ENCODE measurements around the gene TMEM50B. TPM values are rescaled to one million over a fixed set of nuclear protein-coding genes. Genes with fewer than 3 reads are reported as not detected.

Gene TMEM50B
- total RNA-seq, 1 donor from 2014 or later: 32.0 TPM

GRCh38 chr21:33443194-33443593 is 36.6 kb downstream of the TMEM50B start:
- H3K36me3 ChIP-seq (ENCODE audit: control insufficient read depth, insufficient read depth, low read length): no peaks in the 10 kb centered on the region
- TF ChIP-seq, protein P1, sequence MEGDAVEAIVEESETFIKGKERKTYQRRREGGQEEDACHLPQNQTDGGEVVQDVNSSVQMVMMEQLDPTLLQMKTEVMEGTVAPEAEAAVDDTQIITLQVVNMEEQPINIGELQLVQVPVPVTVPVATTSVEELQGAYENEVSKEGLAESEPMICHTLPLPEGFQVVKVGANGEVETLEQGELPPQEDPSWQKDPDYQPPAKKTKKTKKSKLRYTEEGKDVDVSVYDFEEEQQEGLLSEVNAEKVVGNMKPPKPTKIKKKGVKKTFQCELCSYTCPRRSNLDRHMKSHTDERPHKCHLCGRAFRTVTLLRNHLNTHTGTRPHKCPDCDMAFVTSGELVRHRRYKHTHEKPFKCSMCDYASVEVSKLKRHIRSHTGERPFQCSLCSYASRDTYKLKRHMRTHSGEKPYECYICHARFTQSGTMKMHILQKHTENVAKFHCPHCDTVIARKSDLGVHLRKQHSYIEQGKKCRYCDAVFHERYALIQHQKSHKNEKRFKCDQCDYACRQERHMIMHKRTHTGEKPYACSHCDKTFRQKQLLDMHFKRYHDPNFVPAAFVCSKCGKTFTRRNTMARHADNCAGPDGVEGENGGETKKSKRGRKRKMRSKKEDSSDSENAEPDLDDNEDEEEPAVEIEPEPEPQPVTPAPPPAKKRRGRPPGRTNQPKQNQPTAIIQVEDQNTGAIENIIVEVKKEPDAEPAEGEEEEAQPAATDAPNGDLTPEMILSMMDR (IDR thresholded peaks at IDR 0.05; ENCODE audit: insufficient read depth, low read length, poor library complexity, severe bottlenecking): no peak
- no peak for DNase-seq (ENCODE audit: low read depth)
- H3K4me3 ChIP-seq (ENCODE audit: low read depth, low read length): no peak overlapping the region
- H3K27me3 ChIP-seq (ENCODE audit: control insufficient read depth, insufficient read depth, low read length): no peaks in the 10 kb centered on the region

GRCh38 chr21:33441489-33442477 is 38.0 kb downstream of the TMEM50B start:
- H3K27me3 ChIP-seq (ENCODE audit: control insufficient read depth, insufficient read depth, low read length): no peaks in the 10 kb centered on the region
- DNase-seq (ENCODE audit: low read depth): peak; percentile 93
- TF ChIP-seq, protein P1 (IDR thresholded peaks at IDR 0.05; ENCODE audit: insufficient read depth, low read length, poor library complexity, severe bottlenecking): no peak
- no peaks in the 10 kb centered on the region for H3K36me3 ChIP-seq (ENCODE audit: control insufficient read depth, insufficient read depth, low read length)
- H3K4me3 ChIP-seq (ENCODE audit: low read depth, low read length): no peak overlapping the region

- no peak for DNase-seq (ENCODE audit: low read depth)
- H3K36me3 ChIP-seq (ENCODE audit: control insufficient read depth, insufficient read depth, low read length): peaks cover 6% of the 10 kb centered on the region
- TF ChIP-seq, protein P1 (IDR thresholded peaks at IDR 0.05; ENCODE audit: insufficient read depth, low read length, poor library complexity, severe bottlenecking): no peak
Measured at GRCh38 chr21:33437140-33437539, 42.6 kb downstream of the TMEM50B start.

GRCh38 chr21:33434770-33435360 is 44.9 kb downstream of the TMEM50B start:
- DNase-seq (ENCODE audit: low read depth): peak; percentile 82
- no peaks in the 10 kb centered on the region for H3K27me3 ChIP-seq (ENCODE audit: control insufficient read depth, insufficient read depth, low read length)
- H3K36me3 ChIP-seq (ENCODE audit: control insufficient read depth, insufficient read depth, low read length): peaks cover 6% of the 10 kb centered on the region
- TF ChIP-seq, protein P1 (IDR thresholded peaks at IDR 0.05; ENCODE audit: insufficient read depth, low read length, poor library complexity, severe bottlenecking): no peak
- H3K4me3 ChIP-seq (ENCODE audit: low read depth, low read length): no peak overlapping the region

More at GRCh38 chr21:33437140-33437539, 42.6 kb downstream of the TMEM50B start:
- Histone ChIP-seq H3K4me3 (ENCODE audit: low read depth, low read length) (no peak overlapping the region), H3K27me3 (ENCODE audit: control insufficient read depth, insufficient read depth, low read length) (no peaks in the 10 kb centered on the region)

- H3K4me3 ChIP-seq (ENCODE audit: low read depth, low read length): no peak overlapping the region
- TF ChIP-seq, protein P1 (IDR thresholded peaks at IDR 0.05; ENCODE audit: insufficient read depth, low read length, poor library complexity, severe bottlenecking): no peak
- DNase-seq (ENCODE audit: low read depth): no peak
- peaks cover 6% of the 10 kb centered on the region for H3K36me3 ChIP-seq (ENCODE audit: control insufficient read depth, insufficient read depth, low read length)
- no peaks in the 10 kb centered on the region for H3K27me3 ChIP-seq (ENCODE audit: control insufficient read depth, insufficient read depth, low read length)
Measured at GRCh38 chr21:33433425-33434114, 46.2 kb downstream of the TMEM50B start.
